ENCODE data around the gene KRTAP10-4. TPM values are rescaled to one million over a fixed set of nuclear protein-coding genes. Genes with fewer than 3 reads are reported as not detected.

The KRTAP10-4 gene
- total RNA-seq, 1 experiment from 2014 or later: not detected

DNA sequence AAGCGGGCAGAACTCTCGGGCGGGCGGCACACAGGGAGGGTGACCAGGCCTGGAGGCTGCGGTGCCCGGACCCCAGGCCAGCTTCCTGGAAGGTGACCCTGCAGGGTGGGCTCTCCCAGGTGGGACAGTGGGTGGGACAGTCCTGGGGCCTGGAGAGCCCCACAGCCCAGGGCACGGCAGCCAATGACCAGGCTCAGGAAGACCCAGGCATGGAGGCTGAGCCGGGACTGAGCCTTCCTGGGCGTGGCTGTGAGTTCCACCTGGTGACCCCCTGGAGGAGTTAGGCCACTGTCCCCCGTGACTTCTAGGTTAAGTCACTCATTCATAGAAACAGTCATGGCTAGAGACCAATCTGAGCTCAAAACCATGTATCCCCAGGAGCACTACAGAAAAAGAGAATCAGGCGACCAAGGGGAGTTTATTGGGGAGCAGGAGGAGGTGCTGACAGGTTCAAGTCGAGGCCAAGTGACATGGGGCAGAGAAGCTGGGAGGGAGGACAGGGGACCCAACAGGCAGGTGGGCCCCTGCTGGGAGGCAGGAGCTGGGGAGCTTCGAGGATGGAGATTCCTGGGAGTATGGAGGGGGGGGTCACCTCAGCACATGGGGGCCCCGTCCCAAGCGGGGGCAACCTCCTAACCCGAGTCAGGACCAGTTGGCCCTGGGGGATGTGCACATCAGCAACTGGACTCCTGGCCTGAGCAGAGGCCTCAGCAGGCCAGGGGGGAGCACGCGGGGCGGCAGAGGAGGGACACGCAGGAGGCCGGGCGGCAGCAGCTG is 5.7 kb downstream of the KRTAP10-4 start:
- TF ChIP-seq, protein P1, sequence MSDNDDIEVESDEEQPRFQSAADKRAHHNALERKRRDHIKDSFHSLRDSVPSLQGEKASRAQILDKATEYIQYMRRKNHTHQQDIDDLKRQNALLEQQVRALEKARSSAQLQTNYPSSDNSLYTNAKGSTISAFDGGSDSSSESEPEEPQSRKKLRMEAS (IDR thresholded peaks at IDR 0.05): no peak
- TF ChIP-seq, protein P2, sequence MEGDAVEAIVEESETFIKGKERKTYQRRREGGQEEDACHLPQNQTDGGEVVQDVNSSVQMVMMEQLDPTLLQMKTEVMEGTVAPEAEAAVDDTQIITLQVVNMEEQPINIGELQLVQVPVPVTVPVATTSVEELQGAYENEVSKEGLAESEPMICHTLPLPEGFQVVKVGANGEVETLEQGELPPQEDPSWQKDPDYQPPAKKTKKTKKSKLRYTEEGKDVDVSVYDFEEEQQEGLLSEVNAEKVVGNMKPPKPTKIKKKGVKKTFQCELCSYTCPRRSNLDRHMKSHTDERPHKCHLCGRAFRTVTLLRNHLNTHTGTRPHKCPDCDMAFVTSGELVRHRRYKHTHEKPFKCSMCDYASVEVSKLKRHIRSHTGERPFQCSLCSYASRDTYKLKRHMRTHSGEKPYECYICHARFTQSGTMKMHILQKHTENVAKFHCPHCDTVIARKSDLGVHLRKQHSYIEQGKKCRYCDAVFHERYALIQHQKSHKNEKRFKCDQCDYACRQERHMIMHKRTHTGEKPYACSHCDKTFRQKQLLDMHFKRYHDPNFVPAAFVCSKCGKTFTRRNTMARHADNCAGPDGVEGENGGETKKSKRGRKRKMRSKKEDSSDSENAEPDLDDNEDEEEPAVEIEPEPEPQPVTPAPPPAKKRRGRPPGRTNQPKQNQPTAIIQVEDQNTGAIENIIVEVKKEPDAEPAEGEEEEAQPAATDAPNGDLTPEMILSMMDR (IDR thresholded peaks at IDR 0.05 in 2 of 3, conservative IDR thresholded peaks at IDR 0.05 in 1 of 3; ENCODE audit: borderline replicate concordance in 1 of 3, insufficient read depth in 1 of 3, low read depth in 2 of 3, low read length in 2 of 3): no peak
- TF ChIP-seq EGR1 (IDR thresholded peaks at IDR 0.05; ENCODE audit: low read depth) (no peak), SP1 (IDR thresholded peaks at IDR 0.05; ENCODE audit: low read depth) (no peak)
- no peak overlapping the region for H3K4me3 ChIP-seq (replicated peaks in 1 of 2; ENCODE audit: low read depth in 1 of 2, low read length in 2 of 2)
- no peaks in the 10 kb centered on the region for H3K36me3 ChIP-seq (ENCODE audit: control insufficient read depth in 1 of 2, insufficient read depth in 2 of 2, low read length in 2 of 2)
- DNase-seq (ENCODE audit: low read depth, low spot score) (no peak), ATAC-seq (no peak)
- no peaks in the 10 kb centered on the region for H4K20me1 ChIP-seq (ENCODE audit: insufficient read depth)
- peaks cover 4% of the 10 kb centered on the region; the same call in 1 of the 2 replicates for H3K27me3 ChIP-seq (ENCODE audit: insufficient read depth, low read length)
- H3K9me2 ChIP-seq (ENCODE audit: insufficient read depth): no peaks in the 10 kb centered on the region
- H3K4me1 ChIP-seq (ENCODE audit: control insufficient read depth in 1 of 2, insufficient read depth in 2 of 2, low read length in 2 of 2): peaks cover 0 to 3% of the 10 kb centered on the region in 2 experiments; a peak in 1 of 4 replicates
- ChIA-PET RAD21 (ENCODE audit: low non-redundant PET in 1 of 2, low total read pairs in 2 of 2, uncharacterized antibody in 2 of 2, unreplicated experiment in 2 of 2) (no interaction called here), POLR2A (no interaction called here), CTCF (no interaction called here)
- no peak overlapping the region for H3K4me2 ChIP-seq (ENCODE audit: low read length)
- no peak overlapping the region for H3K27ac ChIP-seq (ENCODE audit: low read depth, low read length)
- no peaks in the 10 kb centered on the region for H3K79me2 ChIP-seq (ENCODE audit: insufficient read depth, low read length)
- H3K9ac ChIP-seq (ENCODE audit: low read length): no peak overlapping the region
- no TSS peak for BruUV-seq (replicated peaks)
- H3K9me3 ChIP-seq (ENCODE audit: control insufficient read depth in 1 of 2, insufficient read depth in 1 of 2, low read depth in 1 of 2, low read length in 2 of 2): peaks cover 0 to 4% of the 10 kb centered on the region in 2 experiments; a peak in 2 of 4 replicates
- no peak overlapping the region for H2AFZ ChIP-seq (ENCODE audit: low read depth, low read length, poor library complexity, severe bottlenecking)
- intact Hi-C loops (cut with micrococcal nuclease): no loop called here

DNA sequence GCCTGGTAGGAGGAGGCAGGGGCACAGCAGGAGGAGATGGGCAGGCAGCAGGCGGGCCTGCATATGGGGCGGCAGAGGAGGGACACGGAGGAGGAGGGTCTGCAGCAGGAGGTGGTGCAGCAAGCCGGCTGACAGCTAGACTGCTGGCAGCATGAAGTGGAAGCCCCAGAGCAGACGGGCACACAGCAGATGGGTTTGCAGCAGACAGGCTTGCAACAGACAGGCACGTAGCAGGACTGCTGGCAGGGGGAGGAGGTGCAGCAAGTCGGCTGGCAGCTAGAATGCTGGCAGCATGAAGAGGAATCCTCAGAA is 6.3 kb downstream of the KRTAP10-4 start:
- ATAC-seq: no peak
- POLR2A ChIA-PET: no interaction called here

More for the DNA sequence above, 6.3 kb downstream of the KRTAP10-4 start:
- TF ChIP-seq CEBPB (IDR thresholded peaks at IDR 0.05; ENCODE audit: low read depth) (no peak), SP1 (IDR thresholded peaks at IDR 0.05; ENCODE audit: low read depth) (no peak), JUND (IDR thresholded peaks at IDR 0.05) (no peak), EZH2phosphoT487 (IDR thresholded peaks at IDR 0.05; ENCODE audit: borderline replicate concordance) (no peak), EGR1 (IDR thresholded peaks at IDR 0.05; ENCODE audit: low read depth) (no peak), FOSL1 (IDR thresholded peaks at IDR 0.05; ENCODE audit: low read depth) (no peak), RAD21 (IDR thresholded peaks at IDR 0.05; ENCODE audit: low read depth) (no peak), SRF (IDR thresholded peaks at IDR 0.05; ENCODE audit: low read depth) (no peak)
- TF ChIP-seq, protein P3, sequence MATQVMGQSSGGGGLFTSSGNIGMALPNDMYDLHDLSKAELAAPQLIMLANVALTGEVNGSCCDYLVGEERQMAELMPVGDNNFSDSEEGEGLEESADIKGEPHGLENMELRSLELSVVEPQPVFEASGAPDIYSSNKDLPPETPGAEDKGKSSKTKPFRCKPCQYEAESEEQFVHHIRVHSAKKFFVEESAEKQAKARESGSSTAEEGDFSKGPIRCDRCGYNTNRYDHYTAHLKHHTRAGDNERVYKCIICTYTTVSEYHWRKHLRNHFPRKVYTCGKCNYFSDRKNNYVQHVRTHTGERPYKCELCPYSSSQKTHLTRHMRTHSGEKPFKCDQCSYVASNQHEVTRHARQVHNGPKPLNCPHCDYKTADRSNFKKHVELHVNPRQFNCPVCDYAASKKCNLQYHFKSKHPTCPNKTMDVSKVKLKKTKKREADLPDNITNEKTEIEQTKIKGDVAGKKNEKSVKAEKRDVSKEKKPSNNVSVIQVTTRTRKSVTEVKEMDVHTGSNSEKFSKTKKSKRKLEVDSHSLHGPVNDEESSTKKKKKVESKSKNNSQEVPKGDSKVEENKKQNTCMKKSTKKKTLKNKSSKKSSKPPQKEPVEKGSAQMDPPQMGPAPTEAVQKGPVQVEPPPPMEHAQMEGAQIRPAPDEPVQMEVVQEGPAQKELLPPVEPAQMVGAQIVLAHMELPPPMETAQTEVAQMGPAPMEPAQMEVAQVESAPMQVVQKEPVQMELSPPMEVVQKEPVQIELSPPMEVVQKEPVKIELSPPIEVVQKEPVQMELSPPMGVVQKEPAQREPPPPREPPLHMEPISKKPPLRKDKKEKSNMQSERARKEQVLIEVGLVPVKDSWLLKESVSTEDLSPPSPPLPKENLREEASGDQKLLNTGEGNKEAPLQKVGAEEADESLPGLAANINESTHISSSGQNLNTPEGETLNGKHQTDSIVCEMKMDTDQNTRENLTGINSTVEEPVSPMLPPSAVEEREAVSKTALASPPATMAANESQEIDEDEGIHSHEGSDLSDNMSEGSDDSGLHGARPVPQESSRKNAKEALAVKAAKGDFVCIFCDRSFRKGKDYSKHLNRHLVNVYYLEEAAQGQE (IDR thresholded peaks at IDR 0.05; ENCODE audit: low read depth): no peak
- Histone ChIP-seq H3K9me2 (ENCODE audit: insufficient read depth) (no peaks in the 10 kb centered on the region), H4K20me1 (ENCODE audit: insufficient read depth) (no peaks in the 10 kb centered on the region), H2AFZ (ENCODE audit: low read depth, low read length, poor library complexity, severe bottlenecking) (no peak overlapping the region), H3K4me1 (ENCODE audit: control insufficient read depth in 1 of 2, insufficient read depth in 2 of 2, low read length in 2 of 2) (peaks cover 0 to under 1% of the 10 kb centered on the region in 2 experiments; a peak in 1 of 4 replicates), H3K4me3 (replicated peaks in 1 of 2; ENCODE audit: low read depth in 1 of 2, low read length in 2 of 2) (no peak overlapping the region), H3K9me3 (ENCODE audit: control insufficient read depth in 1 of 2, insufficient read depth in 1 of 2, low read depth in 1 of 2, low read length in 2 of 2) (peaks cover 0 to 4% of the 10 kb centered on the region in 2 experiments; a peak in 2 of 4 replicates), H3K27ac (ENCODE audit: low read depth, low read length) (no peak overlapping the region), H3K79me2 (ENCODE audit: insufficient read depth, low read length) (no peaks in the 10 kb centered on the region), H3K27me3 (ENCODE audit: insufficient read depth, low read length) (peaks cover 9% of the 10 kb centered on the region; the same call in 1 of the 2 replicates), H3K36me3 (ENCODE audit: control insufficient read depth in 1 of 2, insufficient read depth in 2 of 2, low read length in 2 of 2) (no peaks in the 10 kb centered on the region), H3K9ac (ENCODE audit: low read length) (no peak overlapping the region), H3K4me2 (ENCODE audit: low read length) (no peak overlapping the region)
- no peak for DNase-seq (ENCODE audit: low read depth, low spot score)
- no TSS peak for BruUV-seq (replicated peaks)
- ChIA-PET RAD21 (ENCODE audit: low non-redundant PET in 1 of 2, low total read pairs in 2 of 2, uncharacterized antibody in 2 of 2, unreplicated experiment in 2 of 2) (no interaction called here), CTCF (no interaction called here)
- intact Hi-C loops (cut with micrococcal nuclease): no loop called here
